ENCODE measurements around the gene CSNK2A1. TPM values are rescaled to one million over a fixed set of nuclear protein-coding genes. Genes with fewer than 3 reads are reported as not detected.

CSNK2A1 gene
- total RNA-seq, 3 donors from 2014 or later, result 104 to 127 (median 117) TPM

DNA sequence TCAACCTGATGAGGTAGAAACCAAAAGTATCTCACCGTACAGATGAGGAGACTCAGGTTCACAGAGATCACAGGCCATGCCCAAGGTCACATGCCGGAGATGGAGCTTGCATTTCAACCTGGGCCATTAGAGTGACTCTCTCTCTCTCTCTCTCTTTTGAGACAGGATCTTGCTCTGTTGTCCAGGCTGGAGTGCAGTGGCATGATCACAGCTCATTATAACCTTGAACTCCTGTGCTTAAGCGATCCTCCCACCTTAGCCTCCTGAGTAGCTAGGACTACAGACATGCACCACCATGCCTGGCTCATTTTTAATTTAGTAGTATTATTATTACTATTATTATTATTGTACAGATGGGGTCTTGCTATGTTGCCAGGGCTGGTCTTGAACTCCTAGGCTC lies 2.8 kb upstream of the CSNK2A1 start:
- no peak overlapping the region for H3K4me3 ChIP-seq
- intact Hi-C loops (cut with DNase I, micrococcal nuclease), result no loop called here
- H3K9me3 ChIP-seq, result no peaks in the 10 kb centered on the region
- peaks cover 9% of the 10 kb centered on the region for H3K4me1 ChIP-seq (ENCODE audit: low read depth)
- TF ChIP-seq, protein P1, sequence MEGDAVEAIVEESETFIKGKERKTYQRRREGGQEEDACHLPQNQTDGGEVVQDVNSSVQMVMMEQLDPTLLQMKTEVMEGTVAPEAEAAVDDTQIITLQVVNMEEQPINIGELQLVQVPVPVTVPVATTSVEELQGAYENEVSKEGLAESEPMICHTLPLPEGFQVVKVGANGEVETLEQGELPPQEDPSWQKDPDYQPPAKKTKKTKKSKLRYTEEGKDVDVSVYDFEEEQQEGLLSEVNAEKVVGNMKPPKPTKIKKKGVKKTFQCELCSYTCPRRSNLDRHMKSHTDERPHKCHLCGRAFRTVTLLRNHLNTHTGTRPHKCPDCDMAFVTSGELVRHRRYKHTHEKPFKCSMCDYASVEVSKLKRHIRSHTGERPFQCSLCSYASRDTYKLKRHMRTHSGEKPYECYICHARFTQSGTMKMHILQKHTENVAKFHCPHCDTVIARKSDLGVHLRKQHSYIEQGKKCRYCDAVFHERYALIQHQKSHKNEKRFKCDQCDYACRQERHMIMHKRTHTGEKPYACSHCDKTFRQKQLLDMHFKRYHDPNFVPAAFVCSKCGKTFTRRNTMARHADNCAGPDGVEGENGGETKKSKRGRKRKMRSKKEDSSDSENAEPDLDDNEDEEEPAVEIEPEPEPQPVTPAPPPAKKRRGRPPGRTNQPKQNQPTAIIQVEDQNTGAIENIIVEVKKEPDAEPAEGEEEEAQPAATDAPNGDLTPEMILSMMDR (IDR thresholded peaks at IDR 0.05), result no peak
- DNase-seq, result no peak
- H3K36me3 ChIP-seq (ENCODE audit: low read depth), result no peaks in the 10 kb centered on the region
- no peak for ATAC-seq

DNA sequence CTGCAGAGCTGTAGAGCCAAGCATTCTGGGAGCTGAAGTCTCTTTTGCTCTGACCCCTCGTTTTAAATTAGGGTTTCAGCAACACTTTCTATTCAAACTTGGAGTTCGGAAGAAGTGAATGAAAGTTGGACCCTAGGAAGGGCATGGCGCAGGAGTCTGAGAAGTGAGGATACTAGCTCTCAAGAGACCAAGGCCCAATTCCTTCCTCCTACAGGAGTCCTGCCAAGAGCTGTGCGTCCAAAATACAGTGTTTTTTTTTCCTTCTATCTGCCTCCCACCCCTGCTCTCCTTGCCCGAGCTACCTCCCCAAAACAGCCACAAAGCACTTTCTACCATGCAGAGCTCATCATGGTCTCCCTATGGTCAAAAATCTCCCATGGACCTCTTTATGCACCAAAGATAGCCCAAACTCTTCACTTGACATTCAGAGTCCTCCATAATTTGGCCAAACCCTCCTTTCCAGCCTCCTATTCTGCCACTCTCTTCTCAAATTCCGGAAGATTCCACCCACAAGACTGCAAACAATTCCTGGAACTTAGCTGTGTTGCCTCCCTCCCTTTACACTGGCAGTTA lies 649 bp upstream of the CSNK2A1 start:
- H3K4me3 ChIP-seq, result no peak overlapping the region
- intact Hi-C loops (cut with DNase I, micrococcal nuclease), result no loop called here
- TF ChIP-seq, protein P1 (IDR thresholded peaks at IDR 0.05), result no peak
- no peak for ATAC-seq
- DNase-seq, result no peak
- no peaks in the 10 kb centered on the region for H3K9me3 ChIP-seq
- no peaks in the 10 kb centered on the region for H3K36me3 ChIP-seq (ENCODE audit: low read depth)
- peaks cover 21% of the 10 kb centered on the region for H3K4me1 ChIP-seq (ENCODE audit: low read depth)

DNA sequence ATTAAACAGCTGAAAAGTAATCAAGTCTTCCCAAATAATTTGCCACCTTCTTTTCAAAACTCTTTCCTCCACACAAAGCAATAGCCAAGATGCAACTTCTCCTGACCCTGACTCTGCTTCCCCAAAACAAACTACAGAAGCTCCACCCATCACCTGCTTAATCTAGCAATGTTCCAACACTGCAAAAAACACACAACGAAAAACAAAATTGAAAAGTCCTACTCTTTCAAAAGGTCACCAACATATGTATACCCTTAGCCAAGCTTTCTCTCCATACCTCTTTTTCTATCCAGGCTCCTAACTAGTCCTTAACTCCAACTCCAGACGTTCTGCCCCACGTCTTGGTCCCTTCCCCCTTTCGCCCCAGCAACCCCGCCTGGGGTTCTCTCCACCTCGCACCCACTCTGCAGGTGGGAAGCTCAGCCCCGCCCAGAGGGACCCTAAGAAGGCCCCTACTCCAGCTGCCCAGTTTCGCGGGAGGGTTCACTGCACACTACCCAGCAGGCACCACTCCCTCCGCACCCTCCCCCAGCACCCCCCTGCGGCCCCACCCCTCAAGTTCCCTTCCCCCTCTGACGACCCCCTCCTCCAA lies 717 bp downstream of the CSNK2A1 start:
- ATAC-seq (peak; percentile 30), DNase-seq (peak; percentile 35 to 71 (median 64))
- H3K9me3 ChIP-seq, result no peaks in the 10 kb centered on the region
- TF ChIP-seq, protein P1 (IDR thresholded peaks at IDR 0.05), result no peak
- no peaks in the 10 kb centered on the region for H3K36me3 ChIP-seq (ENCODE audit: low read depth)
- peaks cover 21% of the 10 kb centered on the region for H3K4me1 ChIP-seq (ENCODE audit: low read depth)
- intact Hi-C loops (cut with DNase I, micrococcal nuclease), result no loop called here
- peak overlapping the region; percentile 66 for H3K4me3 ChIP-seq

DNA sequence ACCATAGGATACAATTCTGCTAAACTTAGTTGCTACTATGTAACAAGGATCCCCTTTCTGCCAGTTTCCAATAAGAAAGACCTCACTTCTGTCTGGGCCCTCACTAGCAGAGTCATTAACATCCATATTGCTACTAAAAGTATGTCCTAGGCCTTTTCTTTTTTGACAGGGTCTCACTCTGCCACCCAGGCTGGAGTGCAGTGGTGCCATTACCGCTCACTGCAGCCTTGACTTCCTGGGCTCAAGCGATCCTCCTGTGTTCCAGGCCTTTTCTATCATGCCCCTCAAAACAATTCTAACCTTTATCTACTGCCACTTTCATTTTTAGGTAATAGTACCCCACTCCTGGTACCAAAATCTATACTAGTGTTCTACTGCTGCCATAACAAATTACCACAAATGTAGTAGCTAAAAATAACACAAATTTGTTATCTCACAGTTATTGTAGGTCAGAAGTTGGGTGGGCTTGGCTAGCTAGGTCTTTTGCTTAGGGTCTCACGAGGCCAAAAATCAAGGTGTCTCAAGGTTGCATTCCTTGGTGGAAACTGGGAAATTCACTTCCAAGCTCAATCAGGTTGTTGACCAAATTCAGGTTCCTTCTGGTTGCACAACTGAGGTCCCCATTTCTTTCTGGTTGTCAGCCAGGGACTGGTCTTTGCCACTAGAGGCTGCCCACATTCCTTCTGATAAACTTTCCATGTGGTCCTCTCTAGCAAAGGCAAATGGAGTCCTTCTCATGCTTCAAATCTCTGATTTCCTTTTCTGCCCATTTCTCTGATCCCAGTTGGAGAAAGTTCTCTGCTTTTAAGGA lies 3.0 kb downstream of the CSNK2A1 start:
- intact Hi-C loops (cut with DNase I, micrococcal nuclease), result no loop called here
- Histone ChIP-seq H3K4me3 (no peak overlapping the region), H3K36me3 (ENCODE audit: low read depth) (no peaks in the 10 kb centered on the region), H3K9me3 (no peaks in the 10 kb centered on the region), H3K4me1 (ENCODE audit: low read depth) (peaks cover 35% of the 10 kb centered on the region)
- DNase-seq (no peak), ATAC-seq (no peak)
- TF ChIP-seq, protein P1 (IDR thresholded peaks at IDR 0.05), result no peak

DNA sequence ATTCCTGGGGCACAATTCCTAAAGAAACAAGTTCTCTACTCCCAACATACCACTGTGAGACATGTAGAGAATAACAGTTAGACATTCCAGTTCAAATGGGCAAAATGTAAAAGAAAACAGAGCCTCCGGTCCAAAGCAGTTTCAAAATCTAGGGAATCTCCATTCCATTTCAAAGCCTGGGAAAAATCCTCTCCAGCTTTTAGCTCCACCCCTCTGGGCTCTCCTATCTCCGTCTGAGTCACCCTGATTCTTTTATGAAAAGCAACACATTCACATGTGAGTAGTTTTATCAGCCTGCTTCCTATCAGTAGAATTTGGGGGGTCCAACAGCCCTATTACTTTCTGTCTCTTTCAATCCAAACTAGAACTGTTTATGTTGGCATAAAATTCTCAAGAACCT lies 3.7 kb downstream of the CSNK2A1 start:
- DNase-seq, result no peak

More for the DNA sequence above, 3.7 kb downstream of the CSNK2A1 start:
- TF ChIP-seq, protein P1 (IDR thresholded peaks at IDR 0.05), result no peak
- Histone ChIP-seq H3K9me3 (no peaks in the 10 kb centered on the region), H3K4me1 (ENCODE audit: low read depth) (peaks cover 41% of the 10 kb centered on the region), H3K4me3 (no peak overlapping the region), H3K36me3 (ENCODE audit: low read depth) (no peaks in the 10 kb centered on the region)
- no peak for ATAC-seq
- intact Hi-C loops (cut with DNase I, micrococcal nuclease), result no loop called here
